ENCODE measurements around the gene UNC5CL. TPM values are rescaled to one million over a fixed set of nuclear protein-coding genes. Genes with fewer than 3 reads are reported as not detected.
A peak's percentile ranks its signal among the peaks of the same experiment; 100 is the strongest.
"Not testable (repeated sequence)": the region's sequence is repeated elsewhere in the genome, so short reads cannot be mapped to it uniquely, and the experiment has no call there.

UNC5CL gene
- polyA plus RNA-seq, 6 donors from 2014 or later = 0.47 to 0.58 (median 0.49) TPM; not detected in 2

GRCh38 chr6:41006217-41006616 lies 32.8 kb downstream of the UNC5CL start:
- DNase-seq = peak; percentile 52
- ATAC-seq (ENCODE audit: low read depth in 2 of 2) = peak; percentile 65 to 79
- H3K9me3 Mint-ChIP-seq, H3K36me3 Mint-ChIP-seq, H3K4me3 Mint-ChIP-seq, H3K4me1 Mint-ChIP-seq, H3K27ac Mint-ChIP-seq: not testable (repeated sequence)
- peaks cover 23 to 45% (median 26%) of the 10 kb centered on the region in 3 donors for H3K27me3 Mint-ChIP-seq

GRCh38 chr6:41002168-41002567 lies 36.9 kb downstream of the UNC5CL start:
- peaks cover 26 to 59% (median 34%) of the 10 kb centered on the region in 3 donors for H3K27me3 Mint-ChIP-seq

GRCh38 chr6:41000248-41000647 lies 38.8 kb downstream of the UNC5CL start:
- peak overlapping the region in 1 of 8 donors; percentile 29 for H3K4me3 Mint-ChIP-seq
- no peaks in the 10 kb centered on the region for H3K9me3 Mint-ChIP-seq
- DNase-seq = no peak

More at GRCh38 chr6:41002168-41002567, 36.9 kb downstream of the UNC5CL start:
- no peaks in the 10 kb centered on the region for H3K9me3 Mint-ChIP-seq
- peaks cover 0 to 14% (median 8%) of the 10 kb centered on the region in 3 donors for H3K4me1 Mint-ChIP-seq
- ATAC-seq (ENCODE audit: low read depth in 2 of 2) = no peak
- no peak overlapping the region for H3K4me3 Mint-ChIP-seq
- DNase-seq = no peak
- H3K36me3 Mint-ChIP-seq = no peaks in the 10 kb centered on the region
- H3K27ac Mint-ChIP-seq = peak overlapping the region in 1 of 6 donors; percentile 22

DNA sequence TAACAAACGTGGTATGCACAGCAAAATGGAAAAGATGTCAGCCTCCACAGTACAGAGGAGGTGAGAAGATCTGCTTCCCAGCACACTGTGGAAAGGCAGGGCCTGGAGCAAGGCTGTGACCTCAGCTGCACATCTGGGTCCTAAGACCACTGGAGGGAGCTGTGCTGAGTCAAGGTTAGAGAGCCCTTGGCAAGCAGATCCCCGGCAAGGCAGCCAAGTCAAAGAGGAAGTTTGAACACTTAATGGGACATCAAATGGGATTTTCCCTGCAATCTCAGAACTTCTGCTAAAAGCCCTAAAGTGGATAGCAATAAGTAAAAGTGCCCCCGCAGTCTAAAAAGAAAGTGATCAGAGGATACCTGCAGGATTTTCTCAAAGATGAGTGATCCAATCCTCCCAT lies 39.5 kb downstream of the UNC5CL start:
- no peak overlapping the region for H3K4me3 Mint-ChIP-seq
- H3K36me3 Mint-ChIP-seq = no peaks in the 10 kb centered on the region
- peak; percentile 6 for DNase-seq
- H3K4me1 Mint-ChIP-seq = peaks cover 0 to 7% (median 6%) of the 10 kb centered on the region in 3 donors
- H3K27ac Mint-ChIP-seq = peak overlapping the region in 1 of 6 donors; percentile 41
- ATAC-seq (ENCODE audit: low read depth in 2 of 2) = peak; percentile 32 to 48
- no peaks in the 10 kb centered on the region for H3K9me3 Mint-ChIP-seq
- H3K27me3 Mint-ChIP-seq = peaks cover 32 to 65% (median 35%) of the 10 kb centered on the region in 3 donors

More at GRCh38 chr6:41000248-41000647, 38.8 kb downstream of the UNC5CL start:
- no peak for ATAC-seq (ENCODE audit: low read depth in 2 of 2)
- Mint-ChIP-seq H3K27ac (no peak overlapping the region), H3K27me3 (peaks cover 34 to 67% (median 35%) of the 10 kb centered on the region in 3 donors), H3K4me1 (peaks cover 0 to 7% (median 6%) of the 10 kb centered on the region in 3 donors), H3K36me3 (no peaks in the 10 kb centered on the region)

GRCh38 chr6:40998661-40999060 lies 40.4 kb downstream of the UNC5CL start:
- peaks cover 0 to 7% (median 6%) of the 10 kb centered on the region in 3 donors for H3K4me1 Mint-ChIP-seq
- no peak overlapping the region for H3K27ac Mint-ChIP-seq
- H3K27me3 Mint-ChIP-seq = peaks cover 34 to 66% (median 42%) of the 10 kb centered on the region in 3 donors
- no peak for ATAC-seq (ENCODE audit: low read depth in 2 of 2)
- DNase-seq = no peak
- no peaks in the 10 kb centered on the region for H3K36me3 Mint-ChIP-seq
- no peak overlapping the region for H3K4me3 Mint-ChIP-seq
- no peaks in the 10 kb centered on the region for H3K9me3 Mint-ChIP-seq

- H3K36me3 Mint-ChIP-seq = no peaks in the 10 kb centered on the region
- ATAC-seq (ENCODE audit: low read depth in 2 of 2) (no peak), DNase-seq (no peak)
- no peak overlapping the region for H3K4me3 Mint-ChIP-seq
- no peaks in the 10 kb centered on the region for H3K9me3 Mint-ChIP-seq
- no peak overlapping the region for H3K27ac Mint-ChIP-seq
- H3K4me1 Mint-ChIP-seq = peaks cover 0 to 7% (median 6%) of the 10 kb centered on the region in 3 donors
- H3K27me3 Mint-ChIP-seq = peaks cover 34 to 64% (median 42%) of the 10 kb centered on the region in 3 donors
Observed at GRCh38 chr6:40997234-40997957, 41.6 kb downstream of the UNC5CL start.

GRCh38 chr6:40996591-40997233 lies 42.3 kb downstream of the UNC5CL start:
- peaks cover 38 to 63% (median 40%) of the 10 kb centered on the region in 3 donors for H3K27me3 Mint-ChIP-seq
- no peaks in the 10 kb centered on the region for H3K36me3 Mint-ChIP-seq
- peaks cover 0 to 7% (median 6%) of the 10 kb centered on the region in 3 donors for H3K4me1 Mint-ChIP-seq
- DNase-seq (no peak), ATAC-seq (ENCODE audit: low read depth in 2 of 2) (no peak)
- H3K27ac Mint-ChIP-seq = no peak overlapping the region
- no peak overlapping the region for H3K4me3 Mint-ChIP-seq
- no peaks in the 10 kb centered on the region for H3K9me3 Mint-ChIP-seq

GRCh38 chr6:40992746-40993145 lies 46.3 kb downstream of the UNC5CL start:
- no peak for DNase-seq
- peak overlapping the region in 1 of 6 donors; percentile 8 for H3K27ac Mint-ChIP-seq
- H3K36me3 Mint-ChIP-seq = no peaks in the 10 kb centered on the region
- peaks cover 40 to 55% (median 54%) of the 10 kb centered on the region in 3 donors for H3K27me3 Mint-ChIP-seq
- no peak overlapping the region for H3K4me3 Mint-ChIP-seq
- no peaks in the 10 kb centered on the region for H3K4me1 Mint-ChIP-seq
- ATAC-seq (ENCODE audit: low read depth in 2 of 2) = no peak
- H3K9me3 Mint-ChIP-seq = no peaks in the 10 kb centered on the region

DNA sequence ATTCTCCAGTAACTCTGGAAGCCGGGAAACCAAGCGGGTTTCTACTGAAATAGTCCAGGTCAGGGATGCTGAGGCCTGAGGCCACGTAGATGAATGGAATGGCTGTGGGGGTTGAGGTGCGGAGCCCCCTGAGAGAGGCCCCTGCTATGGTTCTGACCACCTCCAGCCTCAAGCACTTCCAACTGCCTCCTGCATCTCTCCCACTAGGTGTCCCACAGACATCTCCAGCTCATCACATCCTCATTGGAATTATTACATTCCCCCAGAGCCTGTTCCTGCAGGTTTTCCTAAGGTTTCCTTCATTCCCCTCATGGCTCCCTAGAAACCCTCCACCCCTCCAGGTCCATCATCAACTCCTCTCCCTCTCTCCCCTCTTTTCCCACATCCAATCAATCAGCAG lies 48.7 kb downstream of the UNC5CL start:
- H3K27ac Mint-ChIP-seq = peak overlapping the region in 2 of 6 donors; percentile 31 to 69
- no peak overlapping the region for H3K4me3 Mint-ChIP-seq
- no peaks in the 10 kb centered on the region for H3K9me3 Mint-ChIP-seq
- DNase-seq (no peak), ATAC-seq (ENCODE audit: low read depth in 2 of 2) (no peak)
- no peaks in the 10 kb centered on the region for H3K36me3 Mint-ChIP-seq
- peaks cover 41 to 62% (median 55%) of the 10 kb centered on the region in 3 donors for H3K27me3 Mint-ChIP-seq
- no peaks in the 10 kb centered on the region for H3K4me1 Mint-ChIP-seq

- ATAC-seq (ENCODE audit: low read depth in 2 of 2) (no peak), DNase-seq (no peak)
- Mint-ChIP-seq H3K4me1 (no peaks in the 10 kb centered on the region), H3K27me3 (peaks cover 45 to 62% (median 50%) of the 10 kb centered on the region in 3 donors), H3K27ac (peak overlapping the region in 1 of 6 donors; percentile 80), H3K9me3 (no peaks in the 10 kb centered on the region), H3K4me3 (peak overlapping the region in 1 of 8 donors; percentile 6), H3K36me3 (no peaks in the 10 kb centered on the region)
Observed at GRCh38 chr6:40989204-40990169, 49.5 kb downstream of the UNC5CL start.

DNA sequence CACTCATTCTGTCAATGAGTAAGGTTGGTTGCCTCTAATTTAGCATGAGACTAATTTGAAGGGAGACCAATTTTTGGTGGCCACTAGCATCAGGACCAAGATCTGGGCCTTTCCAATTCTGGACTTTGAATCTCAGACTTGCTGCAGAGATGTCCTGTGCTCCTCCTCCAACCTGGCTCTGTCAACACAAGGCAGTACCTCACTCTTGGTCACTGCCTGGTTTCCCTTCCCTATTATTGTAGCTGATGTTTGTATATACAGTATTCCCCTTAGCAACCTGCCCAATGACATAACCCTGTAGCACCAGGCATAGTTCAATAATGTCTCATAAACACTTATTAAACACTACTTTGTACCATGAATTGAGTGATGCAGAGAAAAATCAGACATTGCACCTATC lies 50.4 kb downstream of the UNC5CL start:
- Mint-ChIP-seq H3K27ac (no peak overlapping the region), H3K4me3 (no peak overlapping the region), H3K36me3 (no peaks in the 10 kb centered on the region), H3K4me1 (no peaks in the 10 kb centered on the region), H3K9me3 (no peaks in the 10 kb centered on the region), H3K27me3 (peaks cover 42 to 61% (median 52%) of the 10 kb centered on the region in 3 donors)
- ATAC-seq (ENCODE audit: low read depth in 2 of 2) (peak; percentile 84 to 89), DNase-seq (peak; percentile 2)

GRCh38 chr6:40986921-40987819 lies 51.9 kb downstream of the UNC5CL start:
- H3K27me3 Mint-ChIP-seq = peaks cover 46 to 61% (median 54%) of the 10 kb centered on the region in 3 donors
- no peaks in the 10 kb centered on the region for H3K9me3 Mint-ChIP-seq
- no peak overlapping the region for H3K4me3 Mint-ChIP-seq
- peak overlapping the region in 1 of 6 donors; percentile 44 for H3K27ac Mint-ChIP-seq
- no peak for DNase-seq
- no peaks in the 10 kb centered on the region for H3K4me1 Mint-ChIP-seq
- no peaks in the 10 kb centered on the region for H3K36me3 Mint-ChIP-seq
- no peak for ATAC-seq (ENCODE audit: low read depth in 2 of 2)
